K562 (cell line): ENCODE data around the gene CDC123. TPM values are rescaled to one million over a fixed set of nuclear protein-coding genes. Genes with fewer than 3 reads are reported as not detected.

Source experiments
- ATAC-seq: fragments of 200-7000 bp; cut with Tn5 transposase; 3 replicates; pipeline ENCODE4 v1.9.1; 2020; ENCODE audit warnings: moderate library complexity
- BruUV-seq: library from RNA; stranded (reverse); fragments of 400-500 nt; replicated peaks from 2 replicates; lab custom pipeline; 2021; lab: Mats Ljungman, UMichigan
- CTCF ChIA-PET: fragments of 300-600 bp; formaldehyde crosslinking; extraction: SDS; loops from one replicate; lab custom pipeline; 2021; ENCODE audit warnings: low intra/inter-chr PET ratio; lab: Yijun Ruan, JAX
- POLR2A ChIA-PET: fragments of 300-600, 350-650 bp; sonication (Branson Sonifier 250); formaldehyde crosslinking; extraction: SDS; loops from one replicate; lab custom pipeline; 2021; ENCODE audit warnings: antibody characterized with exemption, inconsistent platforms; lab: Yijun Ruan, JAX
- DNase-seq, 4 experiments: peaks; one replicate each; pipeline versions ENCODE4 v3.0.0 to v3.0.0-alpha.2; 2011 to 2018; ENCODE audit warnings: low spot score in 3 of 4, mixed read lengths in 3 of 4; ENCODE audit errors: extremely low read depth in 1 of 4
- FAIRE-seq: peaks from 2 replicates; lab custom pipeline; 2011; peaks lifted over from hg19 to GRCh38; lab: Jason Lieb, UNC
- H2AFZ ChIP-seq: 2 replicates; pipeline ENCODE4 v1.6.0; 2011; ENCODE audit warnings: low read depth, low read length, control low read depth, inconsistent platforms
- H3K27ac ChIP-seq: fragments of 200-600 bp; 3 replicates; pipeline ENCODE4 v1.8.0; 2011; ENCODE audit warnings: low read depth, mild to moderate bottlenecking, control low read depth, inconsistent platforms, low read length, moderate library complexity, mixed read lengths; ENCODE audit errors: extremely low read depth
- H3K27me3 ChIP-seq, 2 experiments: fragments of 300-600 bp in 1 of 2; 2 replicates in 1 of 2; 3 replicates in 1 of 2; pipeline versions ENCODE4 v1.6.0 to v1.8.0; 2011; ENCODE audit warnings: inconsistent platforms in 2 of 2, low read length in 2 of 2, mild to moderate bottlenecking in 1 of 2, mixed read lengths in 1 of 2, moderate library complexity in 1 of 2; ENCODE audit not compliant: control insufficient read depth in 2 of 2, insufficient read depth in 2 of 2
- H3K36me3 ChIP-seq: fragments of 300-600 bp; 3 replicates; pipeline ENCODE4 v1.8.0; 2011; ENCODE audit warnings: mild to moderate bottlenecking, low read length, inconsistent platforms; ENCODE audit not compliant: control insufficient read depth, insufficient read depth
- H3K4me1 ChIP-seq, 2 experiments: fragments of 200-600 bp in 1 of 2; replicated peaks in 1 of 2; 2 replicates in 1 of 2; 3 replicates in 1 of 2; pipeline versions ENCODE4 v1.5.1 to v1.8.0; 2011; ENCODE audit warnings: inconsistent platforms in 2 of 2, low read length in 2 of 2, mild to moderate bottlenecking in 1 of 2, mixed read lengths in 1 of 2, moderate library complexity in 1 of 2; ENCODE audit not compliant: control insufficient read depth in 2 of 2, insufficient read depth in 2 of 2
- H3K4me2 ChIP-seq: 2 replicates; pipeline ENCODE4 v1.6.1; 2011; ENCODE audit warnings: low read length, control low read depth, inconsistent platforms, mixed read lengths; ENCODE audit not compliant: insufficient read depth
- H3K4me3 ChIP-seq: fragments of 200-600 bp; sonication (generic), shearing (Covaris generic); 2 replicates; pipeline ENCODE4 v1.5.1; 2016; ENCODE audit warnings: control low read depth, inconsistent platforms
- H3K79me2 ChIP-seq: fragments of 200-600 bp; 3 replicates; pipeline ENCODE4 v1.8.0; 2011; ENCODE audit warnings: low read length, inconsistent platforms; ENCODE audit not compliant: control insufficient read depth, insufficient read depth
- H3K9ac ChIP-seq, 2 experiments: 2 replicates each; pipeline versions ENCODE4 v1.6.0 to v1.6.1; 2011; ENCODE audit warnings: low read depth in 2 of 2, low read length in 2 of 2, control low read depth in 1 of 2, inconsistent platforms in 1 of 2, mild to moderate bottlenecking in 1 of 2, mixed read lengths in 1 of 2; ENCODE audit not compliant: insufficient read depth in 1 of 2
- H3K9me1 ChIP-seq: one replicate; pipeline ENCODE4 v1.6.0; 2011; ENCODE audit warnings: inconsistent platforms, mild to moderate bottlenecking, low read length, moderate library complexity; ENCODE audit not compliant: control insufficient read depth, insufficient read depth
- H3K9me3 ChIP-seq: replicated peaks from 2 replicates; pipeline ENCODE4 v1.5.1; 2011; ENCODE audit warnings: low read depth, low read length, inconsistent platforms; ENCODE audit not compliant: control insufficient read depth, insufficient read depth
- H4K20me1 ChIP-seq: replicated peaks from 2 replicates; pipeline ENCODE4 v1.6.1; 2011; ENCODE audit warnings: low read length, inconsistent platforms, mixed read lengths; ENCODE audit not compliant: control insufficient read depth, insufficient read depth
- KHSRP ChIP-seq: fragments of 450-650 bp; IDR thresholded peaks from 2 replicates; pipeline ENCODE4 v1.6.1; 2017
- REST ChIP-seq, 2 experiments: fragments of 450-650 bp; formaldehyde crosslinking in 1 of 2; IDR thresholded peaks; 2 replicates each; pipeline versions ENCODE4 v1.4.0 to v1.6.1; 2014 to 2020; ENCODE audit warnings: mild to moderate bottlenecking in 2 of 2, borderline replicate concordance in 1 of 2, low read depth in 1 of 2
- ZBED1 ChIP-seq: IDR thresholded peaks from 2 replicates; pipeline ENCODE4 v1.6.1; 2014
- WGBS: fragments of 100-300 bp; shearing (Covaris generic); methylation state at CpG from one replicate; pipeline ENCODE4 v1.1.6; 2016; ENCODE audit warnings: low coverage, mixed read lengths; ENCODE audit not compliant: insufficient coverage; ENCODE audit errors: missing lambda C conversion rate; 5-methylcytosine and 5-hydroxymethylcytosine counted together
- in situ Hi-C: fragments of 300-500 bp; cut with MboI; formaldehyde crosslinking; loops from 4 replicates; pipeline ENCODE4 v1.15.0; 2018; ENCODE audit warnings: inconsistent platforms, mixed read lengths
- intact Hi-C: fragments of 100-400 bp; cut with micrococcal nuclease; formaldehyde crosslinking; loops from 2 replicates; pipeline ENCODE4 v1.14.2; 2022
- polyA plus RNA-seq, 8 experiments: library from polyadenylated mRNA; depleted of rRNA in 4 of 8; stranded (reverse) in 5 of 8; unstranded in 3 of 8; fragments of >200 nt; fragmentation: Nextera tagmentation in 2 of 8; fragmentation: Illumina TruSeq in 1 of 8; extraction: Ambion mirVana in 2 of 8; extraction: Trizol in 1 of 8; gene quantifications; 2 replicates each; pipeline versions ENCODE4 v1.2.1 to v1.2.3, GENCODE V29; 2011 to 2014; ENCODE audit warnings: inconsistent platforms in 1 of 8, missing spikeins in 1 of 8
- total RNA-seq, 7 experiments: library from RNA; depleted of rRNA in 6 of 7; stranded (reverse); fragments of >200 nt in 6 of 7; fragmentation: Illumina TruSeq in 2 of 7; extraction: Trizol in 2 of 7; gene quantifications; 2 replicates each; pipeline versions ENCODE4 v1.2.1 to v1.2.3, GENCODE V29; 2011 to 2021; ENCODE audit warnings: low replicate concordance in 1 of 7

CDC123 gene
- total and polyA plus RNA-seq, 9 of the 15 experiments (the other 6 are each of a cell fraction or from before 2014, with no cell fraction given): 137 to 288 (median 175) TPM

GRCh38 chr10:12154516-12154915 is 41.5 kb upstream of the CDC123 start:
- Histone ChIP-seq H3K4me2 (no peak overlapping the region), H3K36me3 (peaks cover 8% of the 10 kb centered on the region; the same call in 2 of the 3 replicates), H3K27ac (no peak overlapping the region), H3K4me1 (no peaks in the 10 kb centered on the region), H3K27me3 (no peaks in the 10 kb centered on the region), H3K9me3 (no peaks in the 10 kb centered on the region; the same call in 1 of the 2 replicates), H3K9ac (no peak overlapping the region), H2AFZ (no peak overlapping the region), H3K4me3 (no peak overlapping the region), H4K20me1 (no peaks in the 10 kb centered on the region), H3K9me1 (no peaks in the 10 kb centered on the region), H3K79me2 (no peaks in the 10 kb centered on the region)
- TF ChIP-seq REST (IDR thresholded peaks at IDR 0.05; ENCODE audit: borderline replicate concordance): peak; percentile 32
- TF ChIP-seq REST (CRISPR knock-in tag; IDR thresholded peaks at IDR 0.05; ENCODE audit: low read depth): no peak
- no peak for TF ChIP-seq KHSRP
- TF ChIP-seq ZBED1: no peak
- no peak for FAIRE-seq
- DNase-seq: no peak
- ChIA-PET POLR2A (no interaction called here), CTCF (no interaction called here)
- no TSS peak for BruUV-seq
- in situ Hi-C loops: no loop called here
- WGBS: 49% methylated on average over 6 of the region's 6 CpGs
- intact Hi-C loops: no loop called here
- no peak for ATAC-seq
